Neuronal stem cell (in vitro differentiated cells): Measurements from ENCODE around the gene ZMIZ1.

Source experiments
- DNase-seq: peaks from one replicate; pipeline ENCODE4 v3.0.0-alpha.2; 2013; ENCODE audit warnings: low spot score
- H2AFZ ChIP-seq: one replicate; pipeline ENCODE4 v1.6.1; 2013; ENCODE audit warnings: mild to moderate bottlenecking, low read length, inconsistent platforms
- H2AK5ac ChIP-seq: 2 replicates; pipeline ENCODE4 v1.6.1; 2013; ENCODE audit warnings: low read depth, mild to moderate bottlenecking, inconsistent platforms, low read length, moderate library complexity, mixed read lengths
- H2BK120ac ChIP-seq: 2 replicates; pipeline ENCODE4 v1.6.1; 2013; ENCODE audit warnings: low read depth, mild to moderate bottlenecking, inconsistent platforms, low read length, moderate library complexity, mixed read lengths
- H2BK12ac ChIP-seq: one replicate; pipeline ENCODE4 v1.6.1; 2013; ENCODE audit warnings: low read length, inconsistent platforms
- H2BK15ac ChIP-seq: 2 replicates; pipeline ENCODE4 v1.6.1; 2013; ENCODE audit warnings: mild to moderate bottlenecking, low read length, inconsistent platforms, mixed read lengths
- H2BK5ac ChIP-seq: one replicate; pipeline ENCODE4 v1.6.1; 2013; ENCODE audit warnings: inconsistent platforms, mild to moderate bottlenecking, low read length, moderate library complexity
- H3K14ac ChIP-seq: one replicate; pipeline ENCODE4 v1.6.1; 2013; ENCODE audit warnings: low read length, inconsistent platforms
- H3K18ac ChIP-seq: 2 replicates; pipeline ENCODE4 v1.6.1; 2013; ENCODE audit warnings: low read length, inconsistent platforms
- H3K23ac ChIP-seq: 2 replicates; pipeline ENCODE4 v1.6.1; 2013; ENCODE audit warnings: low read depth, mild to moderate bottlenecking, mixed read lengths, low read length, inconsistent platforms; ENCODE audit not compliant: poor library complexity
- H3K27ac ChIP-seq: replicated peaks from 3 replicates; pipeline ENCODE4 v1.5.1; 2013; ENCODE audit warnings: low read length, inconsistent platforms
- H3K27me3 ChIP-seq, 3 experiments: 2 replicates each; pipeline ENCODE4 v1.6.1; 2013; ENCODE audit warnings: low read length in 3 of 3, mild to moderate bottlenecking in 2 of 3, inconsistent platforms in 1 of 3, low read depth in 1 of 3, mixed read lengths in 1 of 3, moderate library complexity in 1 of 3; ENCODE audit not compliant: control insufficient read depth in 3 of 3, insufficient read depth in 3 of 3
- H3K36me3 ChIP-seq, 2 donors: replicated peaks in 1 of 2; 2 replicates each; pipeline ENCODE4 v1.6.1; 2013; ENCODE audit warnings: low read length in 2 of 2; ENCODE audit not compliant: control insufficient read depth in 2 of 2, insufficient read depth in 2 of 2
- H3K4ac ChIP-seq: 2 replicates; pipeline ENCODE4 v1.6.1; 2013; ENCODE audit warnings: inconsistent platforms, mild to moderate bottlenecking, low read length, moderate library complexity
- H3K4me1 ChIP-seq, 2 donors: 1 replicate in 1 of 2; 2 replicates in 1 of 2; pipeline ENCODE4 v1.6.1; 2013; ENCODE audit warnings: low read length in 2 of 2, low read depth in 1 of 2; ENCODE audit not compliant: control insufficient read depth in 2 of 2, insufficient read depth in 1 of 2
- H3K4me2 ChIP-seq: one replicate; pipeline ENCODE4 v1.6.1; 2013; ENCODE audit warnings: mild to moderate bottlenecking, low read length, inconsistent platforms; ENCODE audit not compliant: insufficient read depth, poor library complexity, severe bottlenecking
- H3K4me3 ChIP-seq, 2 donors: 2 replicates each; pipeline ENCODE4 v1.5.1; 2013; ENCODE audit warnings: low read length in 2 of 2, mild to moderate bottlenecking in 2 of 2, inconsistent platforms in 1 of 2, moderate library complexity in 1 of 2
- H3K79me1 ChIP-seq: one replicate; pipeline ENCODE4 v1.6.1; 2013; ENCODE audit warnings: low read depth, mild to moderate bottlenecking, inconsistent platforms, low read length, moderate library complexity
- H3K9ac ChIP-seq: one replicate; pipeline ENCODE4 v1.6.1; 2013; ENCODE audit warnings: mild to moderate bottlenecking, low read depth, low read length, inconsistent platforms; ENCODE audit not compliant: poor library complexity
- H3K9me3 ChIP-seq, 2 donors: replicated peaks in 1 of 2; 2 replicates each; pipeline versions ENCODE3 to v1.6.1; 2013; ENCODE audit warnings: low read length in 2 of 2, mild to moderate bottlenecking in 2 of 2, inconsistent platforms in 1 of 2, low read depth in 1 of 2, mixed read lengths in 1 of 2, moderate library complexity in 1 of 2; ENCODE audit not compliant: control insufficient read depth in 2 of 2, insufficient read depth in 1 of 2
- H4K8ac ChIP-seq: one replicate; pipeline ENCODE4 v1.6.1; 2013; ENCODE audit warnings: low read depth, mild to moderate bottlenecking, inconsistent platforms, low read length, moderate library complexity
- H4K91ac ChIP-seq: one replicate; pipeline ENCODE4 v1.6.1; 2013; ENCODE audit warnings: low read length, low read depth, mild to moderate bottlenecking, inconsistent platforms; ENCODE audit not compliant: poor library complexity
- WGBS, 2 donors: extraction: QIAGEN DNeasy Blood & Tissue Kit; methylation state at CpG; one replicate each; pipeline ENCODE4 v1.1.7; 2013; ENCODE audit warnings: missing lambda C conversion rate in 2 of 2, mixed read lengths in 1 of 2; ENCODE audit not compliant: insufficient read length in 2 of 2, insufficient replicate concordance in 1 of 2; ENCODE audit errors: extremely low coverage in 2 of 2; 5-methylcytosine and 5-hydroxymethylcytosine counted together

Gene ZMIZ1

DNA sequence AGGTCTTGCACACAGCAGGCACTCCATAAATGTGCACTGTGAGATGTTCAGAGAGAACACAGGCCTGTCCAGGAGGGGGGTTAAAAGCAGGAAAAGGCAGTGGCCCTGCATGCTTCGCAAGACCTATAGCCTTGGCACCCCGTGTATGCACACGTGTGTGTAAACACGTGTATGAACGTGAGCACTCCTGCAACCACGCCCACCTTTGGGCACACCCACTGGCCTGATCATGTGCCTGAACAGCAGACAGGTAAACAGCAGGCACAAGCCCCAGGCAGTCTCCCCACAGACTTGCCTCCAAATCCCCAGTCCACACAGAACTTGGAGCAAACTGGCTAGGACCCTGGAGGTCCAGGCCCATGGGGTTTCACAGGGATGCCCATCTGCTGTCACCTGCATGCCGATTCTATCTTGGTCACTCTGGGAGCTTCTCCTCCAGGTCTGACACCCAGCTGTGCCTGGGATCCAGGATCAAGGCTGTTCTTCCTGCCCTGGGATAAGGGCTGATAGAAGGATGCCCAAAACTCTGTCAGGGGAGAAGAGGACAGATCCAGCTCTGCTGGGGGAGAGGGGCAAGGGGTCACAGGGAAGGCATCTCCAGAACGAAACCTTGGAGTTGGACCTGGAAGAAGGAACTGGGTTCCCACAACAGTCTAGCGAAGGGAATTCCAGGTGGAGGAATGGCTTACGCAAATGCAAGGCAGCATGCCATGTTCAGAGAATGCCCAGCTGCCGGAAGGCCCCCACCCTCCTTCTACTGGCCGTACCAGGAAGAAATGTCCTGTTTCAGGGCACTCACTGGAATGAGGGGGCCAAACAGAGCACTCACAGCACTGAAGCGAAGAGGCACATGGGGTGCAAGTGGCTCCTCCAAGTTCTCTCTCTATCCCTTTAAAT, 14.3 kb upstream of the ZMIZ1 start:
- H4K8ac ChIP-seq = no peak overlapping the region
- peaks cover 19 to 26% of the 10 kb centered on the region in 2 donors for H3K4me1 ChIP-seq
- DNase-seq = no peak
- H2BK12ac ChIP-seq = no peak overlapping the region
- H3K4ac ChIP-seq = no peak overlapping the region
- H3K4me2 ChIP-seq = no peak overlapping the region
- no peak overlapping the region for H3K4me3 ChIP-seq
- H3K9ac ChIP-seq = no peak overlapping the region
- H3K23ac ChIP-seq = no peak overlapping the region
- no peak overlapping the region for H4K91ac ChIP-seq
- H2BK15ac ChIP-seq = no peak overlapping the region
- H3K27ac ChIP-seq = no peak overlapping the region
- no peak overlapping the region for H2BK120ac ChIP-seq
- no CpG with 5 or more reads among the region's 13 CpGs for WGBS, 2 donors
- H3K36me3 ChIP-seq = no peaks in the 10 kb centered on the region
- no peak overlapping the region for H2AFZ ChIP-seq
- H2AK5ac ChIP-seq = peak overlapping the region; percentile 83
- H2BK5ac ChIP-seq = peak overlapping the region; percentile 31
- H3K27me3 ChIP-seq = peaks cover 0 to 4% (median 0%) of the 10 kb centered on the region in 3 experiments
- H3K18ac ChIP-seq = peak overlapping the region; percentile 2
- no peak overlapping the region for H3K14ac ChIP-seq
- H3K9me3 ChIP-seq = no peaks in the 10 kb centered on the region
- H3K79me1 ChIP-seq = no peaks in the 10 kb centered on the region

DNA sequence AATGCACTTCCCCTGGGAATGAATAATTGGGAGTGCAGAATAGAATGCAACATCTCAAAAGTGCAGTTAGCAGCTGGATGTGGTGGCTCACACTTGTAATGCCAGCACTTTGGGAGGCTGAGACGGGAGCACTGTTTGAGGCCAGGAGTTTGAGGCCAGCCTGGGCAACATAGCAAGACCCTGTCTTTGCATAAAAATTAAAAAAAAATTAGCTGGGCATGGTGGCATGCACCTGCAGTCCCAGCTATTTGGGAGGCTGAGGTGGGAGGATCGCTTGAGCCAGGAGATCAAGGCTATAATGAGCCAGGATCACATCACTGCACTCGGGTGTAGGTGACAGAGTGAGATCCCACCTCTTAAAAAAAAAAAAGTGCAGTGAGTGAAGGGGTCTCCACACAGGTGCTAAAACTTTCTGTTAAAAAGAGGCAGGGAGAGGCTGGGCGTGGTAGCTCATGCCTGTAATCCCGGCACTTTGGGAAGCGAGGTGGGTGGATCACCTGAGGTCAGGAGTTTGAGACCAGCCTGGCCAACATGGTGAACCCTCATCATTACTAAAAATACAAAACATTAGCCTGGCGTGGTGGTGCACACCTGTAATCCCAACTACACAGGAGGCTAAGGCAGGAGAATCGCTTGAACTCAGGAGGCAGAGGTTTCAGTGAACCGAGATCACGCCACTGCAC, 13.5 kb upstream of the ZMIZ1 start:
- H3K27me3 ChIP-seq = peaks cover 0 to 4% (median 0%) of the 10 kb centered on the region in 3 experiments
- no peak overlapping the region for H2BK15ac ChIP-seq
- H3K9me3 ChIP-seq = no peaks in the 10 kb centered on the region
- H2AFZ ChIP-seq = no peak overlapping the region
- H3K36me3 ChIP-seq = no peaks in the 10 kb centered on the region
- H3K14ac ChIP-seq = no peak overlapping the region
- H4K8ac ChIP-seq = no peak overlapping the region
- no peak overlapping the region for H3K4me3 ChIP-seq
- no peak for DNase-seq
- H3K9ac ChIP-seq = no peak overlapping the region
- H3K79me1 ChIP-seq = no peaks in the 10 kb centered on the region
- no CpG with 5 or more reads among the region's 10 CpGs for WGBS, 2 donors
- H3K4me1 ChIP-seq = peaks cover 19 to 22% of the 10 kb centered on the region in 2 donors
- no peak overlapping the region for H3K18ac ChIP-seq
- H3K27ac ChIP-seq = no peak overlapping the region
- H2BK120ac ChIP-seq = no peak overlapping the region
- no peak overlapping the region for H3K4me2 ChIP-seq
- no peak overlapping the region for H4K91ac ChIP-seq
- no peak overlapping the region for H2BK12ac ChIP-seq
- H2BK5ac ChIP-seq = no peak overlapping the region
- H2AK5ac ChIP-seq = no peak overlapping the region
- no peak overlapping the region for H3K4ac ChIP-seq
- no peak overlapping the region for H3K23ac ChIP-seq

DNA sequence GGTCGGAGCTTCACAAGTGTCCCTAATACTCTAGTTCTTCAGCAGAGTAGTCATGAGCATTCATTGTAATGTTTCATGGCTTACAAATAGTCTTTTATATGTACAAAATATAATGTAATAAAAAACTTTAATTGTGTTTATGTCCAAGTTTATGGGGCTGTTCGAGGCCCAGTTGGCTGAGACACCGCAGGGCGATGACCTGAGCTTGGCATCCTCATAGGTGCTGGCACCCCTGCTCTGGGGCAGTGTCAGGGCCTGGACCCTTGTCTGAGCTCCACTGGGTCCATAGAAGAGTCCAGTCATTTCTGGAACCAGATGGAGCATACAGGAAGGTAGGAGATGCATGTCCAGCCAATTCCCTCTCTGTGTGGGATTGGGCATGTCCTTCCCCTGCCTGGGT, 12.9 kb upstream of the ZMIZ1 start:
- no peak for DNase-seq
- Histone ChIP-seq H3K27me3 (peaks cover 0 to 4% (median 0%) of the 10 kb centered on the region in 3 experiments), H3K9ac (no peak overlapping the region), H3K14ac (no peak overlapping the region), H3K18ac (no peak overlapping the region), H2BK12ac (no peak overlapping the region), H2BK120ac (no peak overlapping the region), H4K91ac (no peak overlapping the region), H3K23ac (peak overlapping the region; percentile 5), H3K4me2 (no peak overlapping the region), H3K4me3 (no peak overlapping the region), H3K4me1 (peaks cover 19 to 20% of the 10 kb centered on the region in 2 donors), H3K9me3 (no peaks in the 10 kb centered on the region), H2AFZ (no peak overlapping the region), H2BK5ac (no peak overlapping the region), H3K4ac (no peak overlapping the region), H3K36me3 (no peaks in the 10 kb centered on the region), H3K79me1 (no peaks in the 10 kb centered on the region), H2AK5ac (no peak overlapping the region), H4K8ac (no peak overlapping the region), H2BK15ac (no peak overlapping the region), H3K27ac (no peak overlapping the region)
- no CpG with 5 or more reads among the region's 4 CpGs for whole genome bisulfite sequencing, 2 donors

DNA sequence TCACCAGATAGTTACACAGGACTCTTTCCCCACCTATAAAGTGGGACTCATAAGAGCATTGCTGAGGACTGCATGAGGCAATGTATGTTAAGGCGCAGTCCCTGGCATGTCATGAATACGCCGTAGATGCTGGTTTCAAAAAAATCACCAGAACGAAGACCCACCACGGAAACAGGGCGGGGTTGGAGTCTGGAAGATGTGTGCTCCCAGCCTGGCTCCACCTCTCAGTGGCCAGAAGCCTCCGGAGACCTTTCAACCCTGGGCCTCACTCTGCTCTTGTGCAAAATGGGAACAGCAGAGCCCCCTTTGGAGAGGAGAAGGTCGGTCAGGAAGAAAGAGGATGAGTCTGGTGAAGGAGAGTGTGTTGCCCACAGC, 12.4 kb upstream of the ZMIZ1 start:
- Histone ChIP-seq H3K27ac (no peak overlapping the region), H2AFZ (no peak overlapping the region), H3K36me3 (no peaks in the 10 kb centered on the region), H4K91ac (no peak overlapping the region), H3K27me3 (peaks cover 0 to 4% (median 0%) of the 10 kb centered on the region in 3 experiments), H3K4me3 (no peak overlapping the region), H3K9me3 (no peaks in the 10 kb centered on the region), H2BK120ac (no peak overlapping the region), H3K9ac (no peak overlapping the region), H3K14ac (no peak overlapping the region), H2BK12ac (no peak overlapping the region), H4K8ac (no peak overlapping the region), H3K4ac (no peak overlapping the region), H3K23ac (peak overlapping the region; percentile 5), H3K79me1 (no peaks in the 10 kb centered on the region), H3K4me1 (peaks cover 18 to 19% of the 10 kb centered on the region in 2 donors), H2BK15ac (peak overlapping the region; percentile 5), H2BK5ac (peak overlapping the region; percentile 6), H3K18ac (peak overlapping the region; percentile 35), H3K4me2 (no peak overlapping the region), H2AK5ac (no peak overlapping the region)
- no CpG with 5 or more reads among the region's 8 CpGs for WGBS, 2 donors
- DNase-seq = no peak
